ENCODE measurements around the gene KRT79.
"Not testable (repeated sequence)": the region's sequence is repeated elsewhere in the genome, so short reads cannot be mapped to it uniquely, and the experiment has no call there.

Gene KRT79

GRCh38 chr12:52802442-52802841 lies 31.7 kb downstream of the KRT79 start:
- FAIRE-seq, result no peak

GRCh38 chr12:52801773-52802172 lies 32.3 kb downstream of the KRT79 start:
- no peak for FAIRE-seq

GRCh38 chr12:52800259-52800917 lies 33.7 kb downstream of the KRT79 start:
- no peak for FAIRE-seq

- FAIRE-seq, result no peak
Measured at GRCh38 chr12:52799505-52800211, 34.5 kb downstream of the KRT79 start.

GRCh38 chr12:52798671-52799504 lies 35.2 kb downstream of the KRT79 start:
- no peak for FAIRE-seq

- no peak for FAIRE-seq
Measured at GRCh38 chr12:52798003-52798670, 36.0 kb downstream of the KRT79 start.

- FAIRE-seq, result no peak
Measured at GRCh38 chr12:52797529-52797894, 36.6 kb downstream of the KRT79 start.

- no peak for FAIRE-seq
Measured at GRCh38 chr12:52796839-52797528, 37.1 kb downstream of the KRT79 start.

- no peak for FAIRE-seq
Measured at GRCh38 chr12:52796429-52796794, 37.7 kb downstream of the KRT79 start.

- no peak for FAIRE-seq
Measured at GRCh38 chr12:52795694-52796428, 38.2 kb downstream of the KRT79 start, which contains the start of gene KRT3. Gene KRT3, minus strand, starts transcription at chr12:52796117. Its CDS starts 75 bp downstream, at chr12:52796042.

GRCh38 chr12:52795332-52795674 lies 38.8 kb downstream of the KRT79 start:
- not testable (repeated sequence) for FAIRE-seq

GRCh38 chr12:52794479-52795331 lies 39.4 kb downstream of the KRT79 start:
- no peak for FAIRE-seq

GRCh38 chr12:52792185-52793029 lies 41.7 kb downstream of the KRT79 start:
- no peak for FAIRE-seq

GRCh38 chr12:52791271-52792184 lies 42.6 kb downstream of the KRT79 start:
- no peak for FAIRE-seq

GRCh38 chr12:52790427-52791270 lies 43.5 kb downstream of the KRT79 start:
- no peak for FAIRE-seq

- FAIRE-seq, result no peak
Measured at GRCh38 chr12:52789637-52790426, 44.3 kb downstream of the KRT79 start.
